Lower leg skin (tissue), 3 donors: Measurements from ENCODE around the gene PSME2.

Experiments used
- POLR2A ChIP-seq, 2 donors: fragments of 450-650 bp; IDR thresholded peaks; one replicate each; pipeline ENCODE4 v1.6.1; 2016 to 2017; ENCODE audit warnings: antibody characterized with exemption in 2 of 2, mild to moderate bottlenecking in 1 of 2, moderate library complexity in 1 of 2
- TF ChIP-seq, protein P1 (sequence below), 3 donors: fragments of 450-650 bp; IDR thresholded peaks; one replicate each; pipeline ENCODE4 v1.5.1; 2016; ENCODE audit warnings: antibody characterized with exemption in 3 of 3, mild to moderate bottlenecking in 3 of 3, moderate library complexity in 2 of 3

DNA sequence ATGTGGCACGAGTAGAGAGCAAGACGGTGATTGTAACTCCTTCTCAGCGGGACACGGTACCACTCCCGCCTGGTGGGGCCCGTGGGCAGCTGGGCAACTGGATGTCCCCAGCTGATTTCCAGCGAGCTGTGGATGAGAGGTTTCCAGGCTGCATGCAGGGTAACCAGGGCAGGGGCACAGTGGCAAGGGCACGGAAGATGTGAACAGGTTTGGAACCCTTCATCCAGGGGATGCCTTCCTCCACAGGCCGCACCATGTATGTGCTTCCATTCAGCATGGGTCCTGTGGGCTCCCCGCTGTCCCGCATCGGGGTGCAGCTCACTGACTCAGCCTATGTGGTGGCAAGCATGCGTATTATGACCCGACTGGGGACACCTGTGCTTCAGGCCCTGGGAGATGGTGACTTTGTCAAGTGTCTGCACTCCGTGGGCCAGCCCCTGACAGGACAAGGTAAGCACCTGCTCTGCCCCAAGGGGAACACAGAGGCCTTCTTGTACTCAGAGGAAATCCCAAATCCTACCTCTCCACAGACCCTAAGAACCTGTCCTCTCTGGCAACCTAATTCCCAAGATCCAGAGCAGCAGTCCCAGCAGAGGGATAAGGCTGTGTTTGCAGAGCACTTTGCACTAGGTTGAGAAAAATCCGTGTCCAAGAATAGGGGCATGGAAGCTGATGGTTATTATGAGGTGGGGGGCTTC is 48.0 kb downstream of the PSME2 start:
- no peak for TF ChIP-seq POLR2A (IDR thresholded peaks at IDR 0.05)
- TF ChIP-seq, protein P1, sequence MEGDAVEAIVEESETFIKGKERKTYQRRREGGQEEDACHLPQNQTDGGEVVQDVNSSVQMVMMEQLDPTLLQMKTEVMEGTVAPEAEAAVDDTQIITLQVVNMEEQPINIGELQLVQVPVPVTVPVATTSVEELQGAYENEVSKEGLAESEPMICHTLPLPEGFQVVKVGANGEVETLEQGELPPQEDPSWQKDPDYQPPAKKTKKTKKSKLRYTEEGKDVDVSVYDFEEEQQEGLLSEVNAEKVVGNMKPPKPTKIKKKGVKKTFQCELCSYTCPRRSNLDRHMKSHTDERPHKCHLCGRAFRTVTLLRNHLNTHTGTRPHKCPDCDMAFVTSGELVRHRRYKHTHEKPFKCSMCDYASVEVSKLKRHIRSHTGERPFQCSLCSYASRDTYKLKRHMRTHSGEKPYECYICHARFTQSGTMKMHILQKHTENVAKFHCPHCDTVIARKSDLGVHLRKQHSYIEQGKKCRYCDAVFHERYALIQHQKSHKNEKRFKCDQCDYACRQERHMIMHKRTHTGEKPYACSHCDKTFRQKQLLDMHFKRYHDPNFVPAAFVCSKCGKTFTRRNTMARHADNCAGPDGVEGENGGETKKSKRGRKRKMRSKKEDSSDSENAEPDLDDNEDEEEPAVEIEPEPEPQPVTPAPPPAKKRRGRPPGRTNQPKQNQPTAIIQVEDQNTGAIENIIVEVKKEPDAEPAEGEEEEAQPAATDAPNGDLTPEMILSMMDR (IDR thresholded peaks at IDR 0.05) = no peak
